G401 (cell line): ENCODE measurements around the gene ARL5B. TPM values are rescaled to one million over a fixed set of nuclear protein-coding genes. Genes with fewer than 3 reads are reported as not detected.

ENCODE experiments used
- DNase-seq: peaks from one replicate; pipeline ENCODE4 v3.0.0-alpha.2; 2015; ENCODE audit warnings: low spot score
- in situ Hi-C: cut with HindIII; loops from 2 replicates; pipeline ENCODE4 v1.10.0; 2016; ENCODE audit warnings: low sequenced_read_pairs, mixed read lengths
- total RNA-seq: library from RNA; depleted of rRNA; stranded (reverse); fragments of >200 nt; shearing (Covaris generic); gene quantifications from 2 replicates; pipeline ENCODE4 v1.2.3, GENCODE V29; 2014; rRNA removed

Gene ARL5B
- total RNA-seq, 1 experiment from 2014 or later, result 29.8 TPM

- DNase-seq, result no peak
- in situ Hi-C loops, result no loop called here
These were observed 28.5 kb downstream of the ARL5B start for GRCh38 chr10:18687706-18688105.

DNA sequence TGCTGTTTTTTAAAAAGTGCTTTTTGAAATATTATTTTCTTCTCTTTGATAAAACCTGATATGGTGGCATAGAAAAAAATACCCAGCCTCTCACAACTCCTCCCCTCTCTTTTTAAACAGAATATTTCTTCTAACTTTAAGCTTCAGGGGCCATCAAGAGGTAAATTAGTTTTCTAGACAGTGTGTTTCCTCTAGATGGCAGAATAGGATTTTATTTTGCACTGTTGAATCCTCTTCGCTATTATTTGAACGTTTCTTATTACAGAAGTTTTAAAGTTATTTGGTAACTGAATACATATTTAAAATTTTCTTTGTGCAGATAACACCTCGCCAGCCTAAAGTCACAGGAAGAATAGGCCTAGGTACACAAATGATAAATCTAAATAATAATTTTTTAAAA, 30.3 kb downstream of the ARL5B start:
- in situ Hi-C loops, result no loop called here
- DNase-seq, result no peak

GRCh38 chr10:18690541-18690940, 31.3 kb downstream of the ARL5B start:
- in situ Hi-C loops, result no loop called here
- DNase-seq, result no peak

GRCh38 chr10:18699849-18700840, 40.9 kb downstream of the ARL5B start:
- DNase-seq, result no peak
- in situ Hi-C loops, result no loop called here

GRCh38 chr10:18703521-18703920, 44.3 kb downstream of the ARL5B start:
- in situ Hi-C loops, result no loop called here
- no peak for DNase-seq

DNA sequence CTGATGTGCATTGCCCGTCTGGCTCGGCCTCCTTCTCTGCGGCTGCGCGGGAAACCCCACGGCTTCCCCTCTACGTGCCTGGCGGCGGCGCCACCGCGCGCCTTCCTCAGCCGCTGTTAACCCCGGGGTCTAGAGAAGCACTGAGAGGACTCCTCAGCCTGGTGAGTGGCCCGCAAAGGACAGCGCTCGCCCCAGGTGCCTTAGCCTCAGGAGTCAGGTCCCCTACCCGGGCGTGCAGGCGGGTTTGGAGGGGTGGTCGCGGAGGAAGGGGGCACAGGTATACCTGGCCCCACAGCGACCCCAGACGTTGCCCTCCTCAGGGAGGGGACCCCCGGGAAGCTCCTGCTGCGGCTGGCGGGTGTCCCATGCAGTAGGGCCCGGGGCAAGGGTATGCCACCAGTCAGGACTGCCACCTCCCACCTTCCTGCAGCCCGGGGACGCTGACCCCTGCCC, 51.0 kb downstream of the ARL5B start:
- in situ Hi-C loops, result no loop called here
- no peak for DNase-seq

- DNase-seq, result no peak
- in situ Hi-C loops, result no loop called here
These were observed 53.8 kb downstream of the ARL5B start for GRCh38 chr10:18713077-18713476.

DNA sequence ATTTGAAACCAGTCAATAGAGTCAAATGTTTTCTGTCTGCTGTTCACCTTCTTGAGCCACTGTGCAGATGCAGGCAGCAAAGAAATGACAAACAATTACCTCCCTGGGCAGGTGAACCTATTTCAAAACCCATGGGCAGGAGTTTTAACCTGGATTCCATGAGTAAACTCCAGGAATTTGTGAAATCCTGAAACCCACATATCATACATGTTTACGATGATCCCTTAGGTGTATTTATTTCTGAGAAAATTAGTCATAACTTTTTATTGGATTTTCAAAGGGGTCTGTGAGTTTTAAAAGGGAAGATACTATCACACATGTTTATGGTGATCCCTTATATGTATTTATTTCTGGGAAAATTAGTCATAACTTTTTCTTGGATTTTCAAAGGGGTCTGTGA, 59.8 kb downstream of the ARL5B start:
- in situ Hi-C loops, result no loop called here
- no peak for DNase-seq

- no peak for DNase-seq
- in situ Hi-C loops, result no loop called here
These were observed 60.6 kb downstream of the ARL5B start for GRCh38 chr10:18719811-18720210.

GRCh38 chr10:18721067-18721466, 61.8 kb downstream of the ARL5B start:
- no peak for DNase-seq
- in situ Hi-C loops, result no loop called here

DNA sequence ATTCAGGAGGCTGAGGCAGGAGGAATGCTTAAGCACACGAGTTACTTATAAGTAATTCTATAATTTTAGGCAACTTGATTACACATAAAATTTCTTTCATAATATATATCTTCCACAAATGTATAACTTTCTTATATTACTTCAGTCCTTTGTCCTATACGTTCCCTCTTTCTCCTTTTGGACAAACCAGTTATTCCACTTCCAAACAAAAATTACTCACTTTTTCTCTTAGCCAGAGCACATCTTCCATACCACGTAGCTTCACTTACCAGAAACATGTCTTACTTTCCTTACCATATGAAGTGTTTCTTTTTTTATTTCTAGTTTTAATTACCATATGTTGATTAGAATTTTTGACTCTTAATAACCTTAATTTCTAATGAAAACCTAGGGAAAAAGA, 64.6 kb downstream of the ARL5B start:
- in situ Hi-C loops, result no loop called here
- no peak for DNase-seq

Other genes with a start within 250 kb of the ARL5B start
- 6.0 and 6.3 TPM in 2 replicates for gene NSUN6, start 7.8 kb upstream of the ARL5B start, total RNA-seq